OCI-LY1 (cell line): Measurements from ENCODE around the gene BDKRB1.

Experiments used
- EZH2 ChIP-seq: fragments of 200-600 bp; sonication (generic), shearing (Covaris generic); IDR thresholded peaks from 2 replicates; pipeline ENCODE4 v1.8.0; 2017; ENCODE audit warnings: borderline replicate concordance, mixed run types, mild to moderate bottlenecking, antibody characterized with exemption, low read length, moderate library complexity, mixed read lengths
- TF ChIP-seq, protein P1 (sequence below): fragments of 200-600 bp; sonication (generic), shearing (Covaris generic); IDR thresholded peaks from 2 replicates; pipeline ENCODE4 v1.5.1; 2017; ENCODE audit warnings: mild to moderate bottlenecking, antibody characterized with exemption, low read length, moderate library complexity, mixed read lengths

DNA sequence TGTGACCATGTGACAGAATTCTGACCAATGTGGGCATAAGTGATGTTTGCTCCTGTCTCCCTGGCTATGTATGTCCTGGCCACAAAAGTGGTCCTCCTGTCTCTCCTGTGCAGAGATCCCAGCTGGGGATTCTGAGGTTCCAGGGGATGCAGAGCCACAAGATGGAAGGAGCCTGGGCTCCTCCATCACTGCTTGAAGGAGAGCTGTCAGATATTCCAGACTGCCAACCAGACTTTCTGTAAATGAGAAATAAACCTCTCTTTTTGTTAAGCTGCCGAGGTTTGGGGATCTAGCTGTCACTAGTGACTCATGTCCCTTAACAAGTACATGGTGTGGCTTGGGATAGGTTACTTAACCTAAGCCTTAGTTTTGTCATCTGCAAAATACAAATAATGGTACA is 21.9 kb downstream of the BDKRB1 start:
- TF ChIP-seq, protein P1, sequence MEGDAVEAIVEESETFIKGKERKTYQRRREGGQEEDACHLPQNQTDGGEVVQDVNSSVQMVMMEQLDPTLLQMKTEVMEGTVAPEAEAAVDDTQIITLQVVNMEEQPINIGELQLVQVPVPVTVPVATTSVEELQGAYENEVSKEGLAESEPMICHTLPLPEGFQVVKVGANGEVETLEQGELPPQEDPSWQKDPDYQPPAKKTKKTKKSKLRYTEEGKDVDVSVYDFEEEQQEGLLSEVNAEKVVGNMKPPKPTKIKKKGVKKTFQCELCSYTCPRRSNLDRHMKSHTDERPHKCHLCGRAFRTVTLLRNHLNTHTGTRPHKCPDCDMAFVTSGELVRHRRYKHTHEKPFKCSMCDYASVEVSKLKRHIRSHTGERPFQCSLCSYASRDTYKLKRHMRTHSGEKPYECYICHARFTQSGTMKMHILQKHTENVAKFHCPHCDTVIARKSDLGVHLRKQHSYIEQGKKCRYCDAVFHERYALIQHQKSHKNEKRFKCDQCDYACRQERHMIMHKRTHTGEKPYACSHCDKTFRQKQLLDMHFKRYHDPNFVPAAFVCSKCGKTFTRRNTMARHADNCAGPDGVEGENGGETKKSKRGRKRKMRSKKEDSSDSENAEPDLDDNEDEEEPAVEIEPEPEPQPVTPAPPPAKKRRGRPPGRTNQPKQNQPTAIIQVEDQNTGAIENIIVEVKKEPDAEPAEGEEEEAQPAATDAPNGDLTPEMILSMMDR = no peak
- TF ChIP-seq EZH2 = no peak
